ENCODE measurements around the gene C4orf50. TPM values are rescaled to one million over a fixed set of nuclear protein-coding genes. Genes with fewer than 3 reads are reported as not detected.

The C4orf50 gene
- total and polyA plus RNA-seq, 2 of the 8 experiments (the other 6 are each of a cell fraction or from before 2014, with no cell fraction given): 0.08 to 0.22 TPM

DNA sequence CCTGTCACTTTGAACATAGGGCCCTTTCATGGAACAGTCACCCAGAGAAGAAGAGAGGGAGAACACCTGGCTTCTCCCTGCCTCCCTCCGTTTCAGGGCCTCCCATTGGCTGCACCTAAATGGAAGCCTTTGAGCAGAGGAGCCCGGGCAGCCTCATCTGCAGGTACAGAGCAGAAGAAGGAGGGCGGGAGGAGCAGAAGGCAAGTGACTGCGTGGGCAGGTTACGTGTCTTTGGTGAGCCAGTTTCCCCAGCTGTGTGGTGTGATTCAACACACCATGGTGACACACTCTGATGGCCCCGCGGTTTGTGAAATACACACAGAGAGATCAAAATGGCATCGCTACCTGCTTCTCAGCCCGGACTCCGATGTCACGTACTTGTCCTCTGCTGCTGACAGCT is 431 bp downstream of the C4orf50 start:
- no peak for DNase-seq (ENCODE audit: low read depth in 1 of 2, low spot score in 2 of 2)
- H3K14ac ChIP-seq (ENCODE audit: insufficient read length): no peak overlapping the region
- H2BK20ac ChIP-seq (ENCODE audit: low read length): no peak overlapping the region
- H3K79me2 ChIP-seq (ENCODE audit: control insufficient read depth in 1 of 2, insufficient read depth in 2 of 2, low read length in 2 of 2): no peaks in the 10 kb centered on the region
- no peaks in the 10 kb centered on the region for H3K27me3 ChIP-seq (replicated peaks in 1 of 4; ENCODE audit: control insufficient read depth in 3 of 4, extremely low read depth in 1 of 4, insufficient read depth in 3 of 4, low read length in 3 of 4)
- peaks cover 0 to 1% of the 10 kb centered on the region in 2 experiments for H4K20me1 ChIP-seq (replicated peaks in 1 of 2; ENCODE audit: control insufficient read depth in 1 of 2, insufficient read depth in 2 of 2, low read length in 2 of 2)
- no peaks in the 10 kb centered on the region for H3K36me3 ChIP-seq (ENCODE audit: control insufficient read depth in 2 of 4, insufficient read depth in 4 of 4, low read length in 3 of 4)
- no peak overlapping the region for H3K56ac ChIP-seq (replicated peaks; ENCODE audit: insufficient read length, low read depth, low read length)
- H4K91ac ChIP-seq (replicated peaks; ENCODE audit: insufficient read length, low read length): no peak overlapping the region
- no peak overlapping the region for H3K27ac ChIP-seq (ENCODE audit: low read depth, low read length)
- H3K23me2 ChIP-seq (ENCODE audit: low read depth, low read length): no peaks in the 10 kb centered on the region
- POLR2A ChIA-PET (ENCODE audit: partially characterized antibody): no interaction called here
- CTCF ChIA-PET (ENCODE audit: partially characterized antibody): interaction anchor here (1.1 to 6.8 kb wide), 7 partner anchors 9 to 310 kb away, joined by 3 to 74 read pairs (median 5); no protein-coding TSS in a partner anchor
- no peak overlapping the region for H3K4me3 ChIP-seq (ENCODE audit: extremely low read depth in 1 of 4, insufficient read depth in 2 of 4, low read depth in 3 of 4, low read length in 4 of 4)
- H3K4me2 ChIP-seq (ENCODE audit: insufficient read depth in 1 of 2, low read depth in 2 of 2, low read length in 2 of 2): no peak overlapping the region
- H3K79me1 ChIP-seq (ENCODE audit: low read depth, low read length): no peaks in the 10 kb centered on the region
- H2BK120ac ChIP-seq (replicated peaks; ENCODE audit: low read depth, low read length): no peak overlapping the region
- no peak overlapping the region for H2BK15ac ChIP-seq (ENCODE audit: low read length)
- H3K9ac ChIP-seq (replicated peaks in 1 of 4; ENCODE audit: extremely low read depth in 1 of 4, low read depth in 3 of 4, low read length in 3 of 4): no peak overlapping the region
- H2BK5ac ChIP-seq (ENCODE audit: low read depth, low read length): no peak overlapping the region
- no peak overlapping the region for H4K5ac ChIP-seq (ENCODE audit: insufficient read length, low read depth, low read length)
- peaks cover 0 to 8% (median 5%) of the 10 kb centered on the region in 4 experiments; a peak in 6 of 7 replicates for H3K4me1 ChIP-seq (replicated peaks in 1 of 4; ENCODE audit: control insufficient read depth in 3 of 4, insufficient read depth in 4 of 4, low read length in 3 of 4)
- H3K4ac ChIP-seq (replicated peaks; ENCODE audit: insufficient read length, low read depth, low read length): no peak overlapping the region
- no peak overlapping the region for H2BK12ac ChIP-seq (ENCODE audit: low read depth, low read length)
- H2AK5ac ChIP-seq (ENCODE audit: low read depth, low read length): no peak overlapping the region
- 88% methylated on average over 11 of the region's 11 CpGs; no CpG with 5 or more reads in 1 of the 2 experiments for WGBS, 2 experiments (ENCODE audit: extremely low coverage in 1 of 2, insufficient coverage in 1 of 2, insufficient read length in 1 of 2, insufficient replicate concordance in 2 of 2, low coverage in 1 of 2, low lambda C conversion rate in 2 of 2, missing lambda C conversion rate in 1 of 2)
- no peaks in the 10 kb centered on the region for H3K9me3 ChIP-seq (ENCODE audit: insufficient read depth in 2 of 2, low read depth in 1 of 2, low read length in 1 of 2)
- no peak overlapping the region for H4K8ac ChIP-seq (ENCODE audit: extremely low read depth, insufficient read depth, low read length)
- no peak overlapping the region for H3K23ac ChIP-seq (ENCODE audit: insufficient read length)
- FAIRE-seq: no peak
- H3K18ac ChIP-seq (ENCODE audit: extremely low read depth, low read length): no peak overlapping the region
- no peak overlapping the region for H2AFZ ChIP-seq (ENCODE audit: low read length)
- TF ChIP-seq NRF1 (IDR thresholded peaks at IDR 0.05; ENCODE audit: low read depth, low read length): no peak
- no peak for TF ChIP-seq CHD2 (IDR thresholded peaks at IDR 0.05; ENCODE audit: low read length)
- no peak for TF ChIP-seq HDAC6 (IDR thresholded peaks at IDR 0.05; ENCODE audit: low read depth, low read length)
- no peak for TF ChIP-seq NANOG (IDR thresholded peaks at IDR 0.05; ENCODE audit: insufficient read depth, low read depth, low read length, poor library complexity, severe bottlenecking)
- no peak for TF ChIP-seq BCL11A (IDR thresholded peaks at IDR 0.05; ENCODE audit: low read depth in 2 of 2, low read length in 2 of 2)
- TF ChIP-seq RAD21 (IDR thresholded peaks at IDR 0.05 in 1 of 2, conservative IDR thresholded peaks at IDR 0.05 in 1 of 2; ENCODE audit: low read depth in 2 of 2, low read length in 2 of 2): no peak
- no peak for TF ChIP-seq POU5F1 (IDR thresholded peaks at IDR 0.05; ENCODE audit: low read depth, low read length)
- TF ChIP-seq SP1 (IDR thresholded peaks at IDR 0.05; ENCODE audit: low read depth, low read length): no peak
- no peak for TF ChIP-seq TAF7 (optimal IDR thresholded peaks at IDR 0.05; ENCODE audit: borderline replicate concordance, low read depth, low read length)
- TF ChIP-seq KDM4A (IDR thresholded peaks at IDR 0.05; ENCODE audit: low read depth, low read length, severe bottlenecking): no peak
- no peak for TF ChIP-seq GABPA (IDR thresholded peaks at IDR 0.05; ENCODE audit: borderline replicate concordance, insufficient read depth, low read length)
- TF ChIP-seq, protein P1, sequence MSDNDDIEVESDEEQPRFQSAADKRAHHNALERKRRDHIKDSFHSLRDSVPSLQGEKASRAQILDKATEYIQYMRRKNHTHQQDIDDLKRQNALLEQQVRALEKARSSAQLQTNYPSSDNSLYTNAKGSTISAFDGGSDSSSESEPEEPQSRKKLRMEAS (IDR thresholded peaks at IDR 0.05): no peak
- no peak for TF ChIP-seq EP300 (IDR thresholded peaks at IDR 0.05; ENCODE audit: borderline replicate concordance in 1 of 2, low read depth in 2 of 2, low read length in 2 of 2)
- no peak for TF ChIP-seq SIX5 (IDR thresholded peaks at IDR 0.05; ENCODE audit: low read depth, low read length)

All from H1 (cell line).